Muscle layer of duodenum (tissue), 2 donors: Measurements from ENCODE around the gene ARL5A.

ENCODE experiments used
- H3K27ac ChIP-seq: one replicate; pipeline ENCODE4 v1.7.0; 2013; ENCODE audit warnings: mild to moderate bottlenecking, low read length
- H3K27me3 ChIP-seq: one replicate; pipeline ENCODE4 v1.7.0; 2013; ENCODE audit warnings: low read depth, mild to moderate bottlenecking, control low read depth, low read length
- H3K36me3 ChIP-seq, 2 donors: one replicate each; pipeline ENCODE4 v1.7.0; 2013; ENCODE audit warnings: low read length in 2 of 2, control low read depth in 1 of 2, mild to moderate bottlenecking in 1 of 2; ENCODE audit not compliant: insufficient read depth in 2 of 2, control insufficient read depth in 1 of 2
- H3K4me1 ChIP-seq, 2 donors: one replicate each; pipeline ENCODE4 v1.7.0; 2013; ENCODE audit warnings: low read length in 2 of 2, mild to moderate bottlenecking in 2 of 2, control low read depth in 1 of 2, moderate library complexity in 1 of 2; ENCODE audit not compliant: insufficient read depth in 2 of 2, control insufficient read depth in 1 of 2
- H3K4me3 ChIP-seq, 2 donors: one replicate each; pipeline ENCODE4 v1.7.0; 2013; ENCODE audit warnings: low read length in 2 of 2, low read depth in 1 of 2, mild to moderate bottlenecking in 1 of 2
- H3K9me3 ChIP-seq, 2 donors: one replicate each; pipeline ENCODE4 v1.7.0; 2013; ENCODE audit warnings: low read length in 2 of 2, control low read depth in 1 of 2, mild to moderate bottlenecking in 1 of 2; ENCODE audit not compliant: control insufficient read depth in 1 of 2
- donor health status: healthy.

The ARL5A gene

GRCh38 chr2:151837926-151838325, 9.7 kb upstream of the ARL5A start:
- Histone ChIP-seq H3K27me3 (no peaks in the 10 kb centered on the region), H3K4me1 (peaks cover 0 to under 1% of the 10 kb centered on the region in 2 donors), H3K4me3 (no peak overlapping the region), H3K9me3 (no peaks in the 10 kb centered on the region), H3K36me3 (no peaks in the 10 kb centered on the region), H3K27ac (no peak overlapping the region)

- Histone ChIP-seq H3K27ac (no peak overlapping the region), H3K27me3 (no peaks in the 10 kb centered on the region), H3K36me3 (no peaks in the 10 kb centered on the region), H3K4me3 (no peak overlapping the region), H3K9me3 (no peaks in the 10 kb centered on the region), H3K4me1 (no peaks in the 10 kb centered on the region)
Observed at GRCh38 chr2:151833984-151834383, 5.8 kb upstream of the ARL5A start.

- H3K4me1 ChIP-seq = peaks cover 0 to 13% of the 10 kb centered on the region in 2 donors
- no peaks in the 10 kb centered on the region for H3K36me3 ChIP-seq
- no peak overlapping the region for H3K27ac ChIP-seq
- H3K4me3 ChIP-seq = no peak overlapping the region
- H3K9me3 ChIP-seq = no peaks in the 10 kb centered on the region
- H3K27me3 ChIP-seq = no peaks in the 10 kb centered on the region
Observed at GRCh38 chr2:151830961-151831360, 2.7 kb upstream of the ARL5A start.

- H3K27me3 ChIP-seq = no peaks in the 10 kb centered on the region
- peak overlapping the region; percentile 95 to 97 for H3K4me3 ChIP-seq
- peak overlapping the region; percentile 89 for H3K27ac ChIP-seq
Observed at GRCh38 chr2:151828890-151829324, 686 bp upstream of the ARL5A start.

GRCh38 chr2:151827564-151828142, 568 bp downstream of the ARL5A start:
- Histone ChIP-seq H3K27ac (peak overlapping the region; percentile 37), H3K4me1 (peaks cover 4 to 32% of the 10 kb centered on the region in 2 donors), H3K27me3 (no peaks in the 10 kb centered on the region), H3K36me3 (no peaks in the 10 kb centered on the region), H3K9me3 (no peaks in the 10 kb centered on the region), H3K4me3 (peak overlapping the region; percentile 95 to 97)

More at GRCh38 chr2:151828890-151829324, 686 bp upstream of the ARL5A start:
- Histone ChIP-seq H3K36me3 (no peaks in the 10 kb centered on the region), H3K4me1 (peaks cover 4 to 24% of the 10 kb centered on the region in 2 donors), H3K9me3 (no peaks in the 10 kb centered on the region)

GRCh38 chr2:151826737-151827157, 1.5 kb downstream of the ARL5A start:
- peak overlapping the region; percentile 95 to 97 for H3K4me3 ChIP-seq
- H3K36me3 ChIP-seq = no peaks in the 10 kb centered on the region
- H3K27ac ChIP-seq = no peak overlapping the region
- H3K9me3 ChIP-seq = no peaks in the 10 kb centered on the region
- H3K4me1 ChIP-seq = peaks cover 4 to 32% of the 10 kb centered on the region in 2 donors
- no peaks in the 10 kb centered on the region for H3K27me3 ChIP-seq

- Histone ChIP-seq H3K27me3 (no peaks in the 10 kb centered on the region), H3K4me1 (peaks cover 4 to 32% of the 10 kb centered on the region in 2 donors), H3K36me3 (no peaks in the 10 kb centered on the region), H3K27ac (no peak overlapping the region), H3K4me3 (no peak overlapping the region), H3K9me3 (no peaks in the 10 kb centered on the region)
Observed at GRCh38 chr2:151824886-151825285, 3.3 kb downstream of the ARL5A start.

- H3K27ac ChIP-seq = no peak overlapping the region
- no peak overlapping the region for H3K4me3 ChIP-seq
- peaks cover 4 to 34% of the 10 kb centered on the region in 2 donors for H3K4me1 ChIP-seq
- no peaks in the 10 kb centered on the region for H3K9me3 ChIP-seq
- no peaks in the 10 kb centered on the region for H3K36me3 ChIP-seq
- no peaks in the 10 kb centered on the region for H3K27me3 ChIP-seq
Observed at GRCh38 chr2:151823651-151824050, 4.6 kb downstream of the ARL5A start.

- H3K9me3 ChIP-seq = no peaks in the 10 kb centered on the region
- H3K4me3 ChIP-seq = no peak overlapping the region
- H3K36me3 ChIP-seq = no peaks in the 10 kb centered on the region
- no peaks in the 10 kb centered on the region for H3K27me3 ChIP-seq
- H3K4me1 ChIP-seq = peaks cover 2 to 21% of the 10 kb centered on the region in 2 donors
- no peak overlapping the region for H3K27ac ChIP-seq
Observed at GRCh38 chr2:151819920-151820319, 8.3 kb downstream of the ARL5A start.

GRCh38 chr2:151817929-151818328, 10.3 kb downstream of the ARL5A start:
- Histone ChIP-seq H3K9me3 (no peaks in the 10 kb centered on the region), H3K4me3 (no peak overlapping the region), H3K36me3 (peaks cover 0 to 9% of the 10 kb centered on the region in 2 donors), H3K4me1 (peaks cover 0 to 8% of the 10 kb centered on the region in 2 donors), H3K27ac (no peak overlapping the region), H3K27me3 (no peaks in the 10 kb centered on the region)

- Histone ChIP-seq H3K36me3 (peaks cover 3 to 15% of the 10 kb centered on the region in 2 donors), H3K27ac (no peak overlapping the region), H3K4me1 (peaks cover 0 to 5% of the 10 kb centered on the region in 2 donors), H3K27me3 (no peaks in the 10 kb centered on the region), H3K4me3 (no peak overlapping the region), H3K9me3 (no peaks in the 10 kb centered on the region)
Observed at GRCh38 chr2:151816843-151817242, 11.4 kb downstream of the ARL5A start.
